Gastroesophageal sphincter (tissue), 3 donors: ENCODE data around the gene CFAP157.

Experiments used
- CTCF ChIP-seq, 4 experiments: fragments of 200-600 bp in 2 of 4; fragments of 450-650 bp in 2 of 4; sonication (generic) in 1 of 4; IDR thresholded peaks; one replicate each; pipeline ENCODE4 v1.5.1; 2017 to 2019; ENCODE audit warnings: antibody characterized with exemption in 4 of 4, mild to moderate bottlenecking in 2 of 4, moderate library complexity in 2 of 4
- EP300 ChIP-seq: sonication (generic); formaldehyde crosslinking; IDR thresholded peaks from one replicate; pipeline ENCODE4 v1.6.1; 2017; ENCODE audit warnings: antibody characterized with exemption, mild to moderate bottlenecking
- POLR2A ChIP-seq, 2 donors: fragments of 450-650 bp; IDR thresholded peaks; one replicate each; pipeline ENCODE4 v1.6.1; 2017; ENCODE audit warnings: antibody characterized with exemption in 2 of 2, mild to moderate bottlenecking in 2 of 2, moderate library complexity in 1 of 2

- TF ChIP-seq CTCF (IDR thresholded peaks at IDR 0.05) = no peak
- TF ChIP-seq EP300 = no peak
- no peak for TF ChIP-seq POLR2A (IDR thresholded peaks at IDR 0.05)
Measured at GRCh38 chr9:127714020-127714750, 7.4 kb downstream of the CFAP157 start.
